NOMO-1 (cell line): ENCODE data around the gene OLIG3.

Experiments
- DNase-seq, 2 experiments: peaks; one replicate each; lab custom pipeline; 2025; ENCODE audit not compliant: unreplicated experiment in 2 of 2; lab: John Stamatoyannopoulos, UW

Gene OLIG3

GRCh38 chr6:137496368-137496767 is 2.2 kb upstream of the OLIG3 start:
- DNase-seq: no peak

DNA sequence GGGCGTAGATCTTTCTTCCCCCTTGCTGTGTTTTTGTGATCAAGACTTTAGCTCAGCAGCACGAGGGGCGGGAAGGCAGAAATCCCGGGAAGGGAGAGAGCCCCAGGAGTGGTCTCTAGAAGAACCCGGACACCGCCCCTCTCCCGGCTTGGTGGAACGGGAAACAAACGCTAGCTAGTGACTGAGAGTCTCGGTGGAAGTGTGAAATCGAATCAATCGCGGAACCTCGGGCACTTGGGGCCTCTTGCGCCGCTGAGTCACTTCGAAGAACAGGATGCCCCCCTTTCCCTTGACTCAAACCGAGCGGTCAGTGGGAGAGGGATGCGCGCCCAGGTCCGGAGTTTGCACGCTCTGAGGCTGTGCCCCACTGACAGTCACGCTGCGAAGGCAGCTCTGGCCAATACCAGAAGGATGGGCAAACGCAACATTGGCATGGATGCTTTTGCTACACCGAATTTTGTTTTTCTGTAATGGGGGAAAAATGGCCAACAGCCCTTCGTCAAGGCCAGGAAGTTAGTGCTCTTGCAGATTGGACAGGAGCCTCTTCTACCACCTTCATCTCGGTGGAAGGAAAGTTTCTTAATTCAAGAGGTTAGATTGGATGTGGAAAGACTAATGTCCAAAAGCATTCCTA is 1.6 kb upstream of the OLIG3 start:
- DNase-seq: no peak

- DNase-seq: no peak
Measured at GRCh38 chr6:137494988-137495702, 951 bp upstream of the OLIG3 start.

- DNase-seq: no peak
Measured at GRCh38 chr6:137493218-137494038, 766 bp downstream of the OLIG3 start.

DNA sequence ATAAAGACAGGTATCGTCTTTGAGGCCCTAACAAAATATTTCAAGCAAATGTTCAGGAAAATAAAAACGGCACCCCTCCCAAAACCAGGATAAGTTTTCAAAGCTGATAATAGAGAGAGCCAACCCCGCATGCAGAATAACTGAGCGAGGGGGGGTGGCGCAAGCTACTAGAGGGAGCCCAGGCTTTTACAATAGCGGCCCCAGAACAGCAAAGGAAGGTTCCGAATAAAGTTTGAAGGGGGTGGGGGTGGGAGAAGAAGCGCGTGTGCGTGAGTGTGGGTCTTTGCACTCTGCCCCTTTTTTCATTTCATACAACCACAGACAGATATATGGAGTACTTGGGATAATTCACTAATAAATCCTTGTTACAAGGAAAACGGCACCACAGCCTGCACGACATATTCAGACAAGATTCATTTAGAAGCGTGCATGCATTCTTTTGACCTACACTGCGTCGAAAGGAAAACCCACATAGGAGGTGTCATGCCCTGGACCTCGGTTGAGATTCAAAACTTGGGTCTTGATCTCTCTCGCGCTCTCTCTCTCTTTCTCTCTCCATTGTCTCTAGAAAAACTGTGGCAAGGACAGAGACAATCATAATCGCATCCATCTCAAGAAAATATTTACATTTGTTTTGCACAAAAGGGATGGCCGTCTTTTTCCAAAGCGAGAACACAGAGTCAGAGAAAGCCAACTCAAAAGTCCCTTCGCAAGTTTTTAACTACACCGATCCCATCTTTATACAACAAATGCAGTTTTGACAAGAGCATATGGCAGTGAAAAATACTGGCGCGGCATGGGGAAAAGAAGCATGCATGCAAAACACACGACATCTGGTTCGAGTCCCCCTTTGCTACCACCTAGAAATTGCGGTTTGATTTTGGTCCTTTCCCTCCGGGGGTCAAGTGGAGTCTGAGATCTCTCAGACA is 1.6 kb downstream of the OLIG3 start:
- no peak for DNase-seq

DNA sequence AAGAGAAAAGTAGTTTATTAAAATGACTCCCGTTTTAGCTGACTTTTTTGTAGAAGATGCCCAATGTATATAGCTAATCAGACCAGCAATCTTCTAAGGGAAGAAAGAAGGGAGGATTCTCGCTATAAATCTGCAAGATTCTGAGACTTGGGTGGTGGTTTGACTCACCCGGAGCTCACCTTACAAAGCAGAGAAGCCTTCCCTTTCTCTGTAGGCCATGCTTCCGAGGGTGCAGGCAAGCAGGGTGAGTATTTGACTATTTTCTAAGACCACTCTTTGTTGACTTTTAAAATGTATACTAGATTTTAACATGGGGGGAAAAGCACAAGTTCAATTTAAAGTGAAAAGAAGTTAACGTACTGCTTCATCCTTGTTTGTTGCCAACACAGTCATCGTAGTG is 2.7 kb downstream of the OLIG3 start:
- no peak for DNase-seq

DNA sequence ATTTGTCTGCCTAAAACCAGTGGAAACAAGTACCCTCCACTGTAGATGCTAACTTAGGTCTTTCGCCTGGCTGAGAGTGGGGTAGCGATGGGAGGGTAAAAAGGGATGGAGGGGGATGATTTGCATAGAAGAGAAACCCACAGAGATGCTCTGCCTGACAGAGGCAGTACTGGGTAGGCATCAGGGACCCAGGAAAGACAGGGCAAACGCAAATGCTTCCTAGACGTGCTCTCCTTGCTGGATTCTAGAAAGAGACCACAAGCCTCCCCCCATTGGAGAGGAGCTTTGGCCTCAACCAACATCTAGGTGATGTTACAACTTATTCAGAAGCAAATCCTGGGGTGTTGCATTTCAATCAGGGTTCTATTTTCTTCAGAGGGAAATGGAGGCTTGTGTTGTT is 3.2 kb downstream of the OLIG3 start:
- DNase-seq: no peak

GRCh38 chr6:137490006-137490905 is 3.9 kb downstream of the OLIG3 start:
- DNase-seq: no peak

GRCh38 chr6:137489046-137490005 is 4.9 kb downstream of the OLIG3 start:
- no peak for DNase-seq

GRCh38 chr6:137488150-137489045 is 5.8 kb downstream of the OLIG3 start:
- no peak for DNase-seq

GRCh38 chr6:137487869-137488149 is 6.4 kb downstream of the OLIG3 start:
- DNase-seq: no peak

DNA sequence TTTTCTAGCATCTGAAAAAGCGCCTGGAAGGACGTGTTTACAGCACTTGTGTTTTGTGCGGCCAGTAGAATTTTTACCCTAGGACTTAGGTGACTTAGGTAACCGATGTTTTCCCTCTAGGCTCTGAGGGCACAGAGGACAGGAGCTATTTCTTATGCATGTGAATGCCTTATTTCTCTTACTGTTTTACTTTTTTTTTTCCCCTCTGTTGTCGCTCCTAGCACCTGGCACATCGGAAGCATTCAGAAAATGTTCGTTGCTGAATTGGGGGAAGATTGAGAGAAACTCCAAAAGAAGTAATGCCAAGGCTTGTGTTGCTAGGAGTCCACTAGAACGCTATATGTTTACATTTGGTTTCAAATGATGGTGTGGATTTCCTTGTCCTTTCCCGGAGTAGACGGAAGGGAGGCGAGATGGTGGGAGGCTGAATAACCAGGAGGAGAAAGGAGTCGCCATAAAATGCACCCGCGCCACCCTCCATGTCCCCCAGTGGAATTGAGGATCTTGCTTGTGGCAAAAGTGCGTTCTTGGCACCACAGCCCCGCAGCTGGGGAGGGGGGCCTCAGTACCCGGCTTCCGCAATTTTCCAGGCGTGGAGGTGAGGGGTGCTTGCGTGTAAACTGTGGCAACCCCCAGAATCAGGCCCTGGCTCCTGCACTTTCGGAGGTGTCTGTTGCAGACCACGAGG is 6.9 kb downstream of the OLIG3 start:
- DNase-seq: no peak

- DNase-seq: no peak
Measured at GRCh38 chr6:137486416-137486815, 7.8 kb downstream of the OLIG3 start.

DNA sequence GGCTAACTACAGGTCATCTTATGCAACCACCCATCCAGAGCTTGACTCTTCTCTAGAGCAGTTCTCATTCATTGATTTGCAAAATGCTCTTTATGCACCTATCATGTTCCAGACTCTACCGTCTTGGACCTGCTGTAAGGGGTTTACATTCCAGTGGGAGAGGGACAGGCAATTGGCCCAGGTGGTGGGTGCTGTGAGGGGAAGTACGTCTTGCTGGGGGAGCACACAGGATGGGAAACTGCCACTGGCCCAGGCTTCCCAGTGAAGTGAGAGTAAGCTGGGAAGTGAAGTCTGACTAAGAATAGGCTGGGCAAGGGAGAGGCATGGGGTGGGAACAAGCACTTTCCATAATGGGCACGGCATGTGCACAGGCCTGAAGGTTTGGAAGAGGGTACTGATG is 13.8 kb downstream of the OLIG3 start:
- DNase-seq: no peak

DNA sequence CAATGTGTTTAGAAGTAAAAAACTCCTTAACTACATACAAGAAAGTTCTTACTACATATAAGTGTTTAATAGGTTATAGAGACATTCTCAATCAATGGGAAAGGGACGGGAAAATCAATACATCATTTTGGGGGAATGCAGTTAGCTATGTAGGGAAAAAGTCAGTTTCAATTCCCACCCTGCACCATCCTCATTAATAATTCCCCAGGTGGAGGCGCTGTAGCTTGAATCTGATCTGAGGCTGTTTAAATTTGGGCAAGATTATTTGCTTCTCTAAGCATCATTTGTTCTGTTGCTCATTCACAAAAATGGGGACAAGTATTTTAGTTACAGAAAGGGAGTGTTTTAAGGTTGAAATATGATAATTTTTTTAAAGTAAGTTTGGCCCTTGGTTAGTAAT is 19.1 kb downstream of the OLIG3 start:
- DNase-seq: no peak

DNA sequence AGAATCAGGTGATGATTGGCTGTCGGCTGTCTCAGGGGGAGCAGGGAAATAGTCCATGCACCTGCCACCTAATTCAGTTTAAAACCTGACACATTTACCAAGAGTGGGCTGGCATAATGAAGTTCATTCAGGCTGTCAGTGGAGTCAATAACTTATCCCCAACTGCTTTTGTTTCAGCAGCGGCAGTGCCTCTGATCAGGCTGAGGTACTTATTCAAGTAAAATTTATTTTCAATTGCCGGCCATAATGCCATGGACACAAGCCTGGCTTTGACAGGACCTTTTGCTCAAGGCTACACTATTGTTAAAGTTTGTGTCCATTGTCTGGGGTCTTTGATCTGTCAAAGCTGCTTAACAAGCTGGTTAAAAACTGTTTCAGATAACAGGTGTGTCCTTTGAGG is 20.6 kb downstream of the OLIG3 start:
- no peak for DNase-seq

GRCh38 chr6:137472641-137473137 is 21.5 kb downstream of the OLIG3 start:
- no peak for DNase-seq
